NCI-H1930 (cell line): ENCODE results near the gene RBM10.
A peak's percentile ranks its signal among the peaks of the same experiment; 100 is the strongest.

ENCODE experiments used
- DNase-seq, 2 experiments: peaks; one replicate each; lab custom pipeline; 2025; lab: John Stamatoyannopoulos, UW

The RBM10 gene

DNA sequence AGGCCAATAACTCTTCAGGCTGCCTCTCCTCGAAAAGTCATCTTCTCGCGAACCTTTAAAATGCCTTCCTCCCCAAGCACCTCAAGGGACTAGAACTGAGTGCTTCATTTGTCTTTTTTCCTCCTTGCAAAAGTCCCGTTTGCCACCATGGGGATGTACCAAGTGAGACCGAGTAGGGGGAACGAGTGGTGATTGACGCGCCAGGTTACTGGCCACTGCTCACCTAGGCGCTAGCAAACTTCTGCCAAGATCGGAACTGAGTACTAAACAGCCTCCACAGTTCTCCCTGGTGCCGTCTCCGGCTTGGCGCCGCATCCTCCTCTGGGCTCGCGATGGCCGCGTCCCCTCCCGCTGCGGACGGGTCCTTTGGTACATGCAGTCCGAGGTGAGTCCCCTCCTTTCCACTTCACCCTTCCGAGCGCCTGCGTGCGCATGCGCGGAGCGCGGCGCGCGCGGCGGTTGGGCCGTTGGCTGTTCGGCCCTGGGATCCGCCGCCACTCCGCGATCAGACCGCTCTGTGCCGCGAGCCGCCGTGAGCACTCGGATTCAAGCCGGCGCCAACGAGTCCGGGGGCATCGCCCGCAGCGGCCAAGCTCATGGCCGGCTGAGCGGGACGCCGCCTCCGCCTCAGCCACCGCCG lies 73.4 kb downstream of the RBM10 start, which contains the start of gene CDK16:
TSS of gene CDK16 (plus strand) at position 402 of the 640 bp plus-strand sequence. CDS start 4,877 bp downstream, outside the sequence.
- DNase-seq: peak; percentile 42 to 83

DNA sequence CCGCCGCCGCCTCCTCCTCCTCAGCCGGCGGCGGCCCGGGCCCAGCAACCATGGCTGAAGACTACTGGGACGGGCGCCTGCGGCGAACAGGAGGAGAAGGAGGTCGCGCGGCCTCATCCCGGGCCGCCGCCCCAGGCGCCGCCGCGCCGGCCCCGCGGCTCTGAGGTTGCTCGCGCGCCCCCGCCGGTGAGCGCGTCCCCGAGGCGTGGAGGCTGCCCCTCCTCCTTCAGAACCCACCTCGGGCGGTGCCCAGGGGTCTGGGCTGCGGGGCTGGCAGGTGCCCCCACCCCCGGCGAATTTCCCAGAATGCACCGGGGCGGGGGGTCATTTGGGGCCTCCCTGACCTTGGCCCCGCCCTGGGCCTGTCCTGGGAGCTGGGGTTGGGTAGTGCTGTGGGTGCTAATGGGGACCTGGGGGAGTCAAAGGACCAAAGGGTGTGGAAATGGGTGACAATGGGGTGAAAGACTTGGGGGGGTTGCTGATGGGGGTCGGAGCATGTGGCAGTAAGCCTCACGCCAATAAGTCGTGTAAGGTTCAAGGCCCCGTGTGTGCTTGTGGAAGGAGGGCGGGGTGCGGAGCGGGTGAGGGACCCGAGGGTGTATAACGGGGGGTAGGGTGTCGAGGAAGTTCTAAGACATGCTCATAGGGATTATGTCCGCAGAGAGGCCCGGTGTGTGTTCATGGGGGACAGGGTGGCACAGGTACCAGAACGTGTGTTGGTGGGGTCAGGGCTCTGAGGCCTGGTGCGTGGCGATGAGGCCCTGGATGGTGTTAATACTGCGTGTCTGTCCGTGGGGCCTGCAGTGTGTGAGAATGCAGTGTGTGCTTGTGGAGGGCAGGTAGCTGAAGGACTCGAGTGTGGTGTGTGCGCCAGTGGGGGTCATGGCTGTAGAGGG lies 74.1 kb downstream of the RBM10 start:
- no peak for DNase-seq

DNA sequence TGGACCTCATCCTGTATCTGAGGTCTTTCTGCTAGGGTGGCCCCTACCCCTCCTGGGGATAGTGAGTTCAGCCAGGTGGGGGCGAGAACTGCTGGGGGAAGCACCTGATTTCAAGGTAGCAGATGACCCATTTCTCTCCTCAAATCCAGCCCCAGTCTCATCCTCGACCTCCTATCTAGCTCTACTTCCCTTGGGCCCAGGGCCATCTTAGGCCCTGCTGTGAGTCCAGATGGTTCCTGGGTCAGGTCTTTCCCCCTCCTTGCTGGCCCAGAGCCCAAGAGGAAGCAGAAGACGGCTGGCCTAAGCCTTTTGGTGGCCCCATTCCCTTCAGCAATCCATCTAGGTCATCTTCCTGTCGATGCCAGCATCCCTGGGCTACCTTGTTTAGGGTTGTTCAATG lies 76.7 kb downstream of the RBM10 start:
- DNase-seq: no peak

DNA sequence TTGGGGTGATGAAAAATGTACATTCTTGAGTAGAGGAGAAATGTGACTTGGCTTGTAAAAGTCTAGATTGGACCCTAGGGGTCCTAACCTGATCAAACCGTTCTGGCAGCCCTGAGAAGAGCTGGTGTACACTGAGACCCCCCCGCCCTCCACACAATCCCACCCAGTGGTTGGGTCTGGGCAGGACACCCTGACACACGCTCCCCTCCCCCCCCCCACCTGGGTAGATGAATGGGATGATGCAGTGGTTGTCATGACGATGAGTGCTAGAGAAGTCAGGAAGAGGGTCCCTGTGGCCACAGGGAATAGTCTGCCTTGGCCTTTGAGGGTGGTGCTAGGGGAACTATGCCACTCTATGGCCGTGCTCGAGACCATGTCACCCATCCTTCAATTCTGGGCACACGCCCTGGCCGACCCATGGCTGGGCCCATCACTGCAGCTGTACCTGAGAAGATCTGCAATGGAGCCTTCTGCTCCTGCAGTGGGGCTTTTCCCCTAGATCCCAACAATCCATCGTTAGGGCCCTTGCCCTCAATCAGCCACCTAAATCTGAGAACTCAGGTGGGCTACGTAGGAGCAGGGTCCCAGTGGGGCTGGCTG lies 77.8 kb downstream of the RBM10 start:
- no peak for DNase-seq

DNA sequence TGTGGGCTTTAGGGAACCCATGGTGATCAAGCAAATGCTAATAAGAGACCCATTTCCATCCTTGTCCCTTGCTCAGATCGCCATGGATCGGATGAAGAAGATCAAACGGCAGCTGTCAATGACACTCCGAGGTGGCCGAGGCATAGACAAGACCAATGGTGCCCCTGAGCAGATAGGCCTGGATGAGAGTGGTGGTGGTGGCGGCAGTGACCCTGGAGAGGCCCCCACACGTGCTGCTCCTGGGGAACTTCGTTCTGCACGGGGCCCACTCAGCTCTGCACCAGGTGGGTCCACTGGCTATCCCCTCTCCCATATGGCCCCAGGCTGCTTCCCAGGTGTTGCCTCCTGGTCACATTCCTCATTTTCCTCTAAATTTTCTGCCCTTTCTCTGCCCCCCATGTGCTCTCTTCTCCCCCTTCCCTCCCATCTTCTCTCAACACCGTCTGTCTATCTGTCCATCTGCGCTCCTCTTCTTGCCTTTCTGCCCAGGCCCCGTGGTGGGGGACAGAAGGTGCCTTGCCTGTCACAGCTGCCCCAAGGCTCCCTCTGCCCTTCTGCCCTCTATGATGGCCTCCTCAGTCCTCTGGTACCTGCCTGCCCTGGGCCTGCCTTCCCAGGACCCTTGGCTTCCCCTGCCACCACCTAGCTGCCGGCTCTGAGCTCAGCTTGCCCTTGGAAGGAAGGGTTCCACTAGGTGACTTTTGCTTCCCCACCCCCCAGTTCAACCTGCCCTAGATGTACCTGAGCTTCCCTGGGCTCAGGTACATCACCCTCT lies 78.6 kb downstream of the RBM10 start:
- DNase-seq: no peak

DNA sequence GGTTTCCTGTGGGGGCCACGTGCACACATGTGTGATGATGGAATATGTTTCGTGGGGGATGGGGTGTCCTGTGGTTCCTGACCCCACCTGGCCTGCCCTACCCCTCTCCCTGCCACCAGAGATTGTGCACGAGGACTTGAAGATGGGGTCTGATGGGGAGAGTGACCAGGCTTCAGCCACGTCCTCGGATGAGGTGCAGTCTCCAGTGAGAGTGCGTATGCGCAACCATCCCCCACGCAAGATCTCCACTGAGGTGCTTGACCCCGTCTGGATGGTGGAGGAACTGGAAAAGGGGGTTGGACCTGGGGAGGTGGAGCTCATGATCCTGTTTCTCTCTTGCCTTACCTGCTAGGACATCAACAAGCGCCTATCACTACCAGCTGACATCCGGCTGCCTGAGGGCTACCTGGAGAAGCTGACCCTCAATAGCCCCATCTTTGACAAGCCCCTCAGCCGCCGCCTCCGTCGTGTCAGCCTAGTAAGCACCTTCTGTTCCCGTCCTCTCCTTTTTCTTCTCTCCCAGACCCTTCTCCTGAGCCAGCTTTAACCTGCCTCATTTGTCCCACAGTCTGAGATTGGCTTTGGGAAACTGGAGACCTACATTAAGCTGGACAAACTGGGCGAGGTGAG lies 79.4 kb downstream of the RBM10 start:
- DNase-seq: no peak

DNA sequence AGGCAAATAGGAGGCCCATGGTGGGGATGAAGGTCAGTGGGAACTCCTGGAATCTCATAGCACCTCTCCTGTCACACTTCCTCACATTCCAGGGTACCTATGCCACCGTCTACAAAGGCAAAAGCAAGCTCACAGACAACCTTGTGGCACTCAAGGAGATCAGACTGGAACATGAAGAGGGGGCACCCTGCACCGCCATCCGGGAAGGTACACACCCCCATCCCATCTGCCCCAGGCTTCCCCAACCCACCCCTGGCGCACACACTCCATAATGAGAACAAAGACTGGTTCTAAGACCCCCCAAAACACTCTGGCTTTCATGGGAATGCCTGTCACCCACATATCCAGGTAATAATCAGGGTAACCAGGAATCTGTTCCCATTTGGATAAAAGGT lies 79.9 kb downstream of the RBM10 start:
- no peak for DNase-seq

DNA sequence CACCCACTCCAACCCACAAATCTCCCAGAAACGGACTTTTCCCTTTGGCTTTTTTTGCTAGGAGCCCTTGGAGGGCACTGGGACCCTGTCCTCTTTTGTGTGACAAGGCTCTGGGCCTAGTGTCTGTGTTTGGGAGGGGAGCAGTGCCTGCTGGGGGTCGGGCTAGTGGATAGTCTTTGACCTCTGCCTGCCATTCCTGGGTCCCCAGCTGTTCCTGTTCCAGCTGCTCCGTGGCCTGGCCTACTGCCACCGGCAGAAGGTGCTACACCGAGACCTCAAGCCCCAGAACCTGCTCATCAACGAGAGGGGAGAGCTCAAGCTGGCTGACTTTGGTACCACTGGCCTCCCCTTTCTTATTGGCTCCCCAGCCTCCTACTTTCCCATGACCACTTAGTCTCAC lies 81.0 kb downstream of the RBM10 start:
- DNase-seq: no peak

DNA sequence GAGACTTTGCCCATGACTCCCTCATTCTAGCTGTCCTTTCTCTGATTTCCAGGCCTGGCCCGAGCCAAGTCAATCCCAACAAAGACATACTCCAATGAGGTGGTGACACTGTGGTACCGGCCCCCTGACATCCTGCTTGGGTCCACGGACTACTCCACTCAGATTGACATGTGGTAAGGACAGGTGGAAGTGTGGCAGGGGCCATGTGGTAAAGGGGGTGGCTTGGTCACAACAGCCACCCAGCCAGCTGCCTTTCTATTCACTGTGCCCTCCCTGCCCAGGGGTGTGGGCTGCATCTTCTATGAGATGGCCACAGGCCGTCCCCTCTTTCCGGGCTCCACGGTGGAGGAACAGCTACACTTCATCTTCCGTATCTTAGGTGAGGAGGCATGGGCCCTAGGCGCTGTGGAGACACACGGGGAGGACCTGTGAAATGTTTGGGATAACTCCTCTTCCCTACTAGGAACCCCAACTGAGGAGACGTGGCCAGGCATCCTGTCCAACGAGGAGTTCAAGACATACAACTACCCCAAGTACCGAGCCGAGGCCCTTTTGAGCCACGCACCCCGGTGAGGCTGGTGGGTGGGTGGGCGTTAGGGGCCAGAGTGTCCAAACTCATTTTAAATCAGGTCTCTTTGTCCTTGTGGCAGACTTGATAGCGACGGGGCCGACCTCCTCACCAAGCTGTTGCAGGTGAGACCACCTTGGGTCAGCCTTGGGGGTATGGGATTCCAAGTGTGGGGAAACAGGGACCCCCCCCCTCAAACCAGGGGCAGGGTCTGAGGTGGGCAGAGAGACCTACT lies 81.7 kb downstream of the RBM10 start:
- no peak for DNase-seq

DNA sequence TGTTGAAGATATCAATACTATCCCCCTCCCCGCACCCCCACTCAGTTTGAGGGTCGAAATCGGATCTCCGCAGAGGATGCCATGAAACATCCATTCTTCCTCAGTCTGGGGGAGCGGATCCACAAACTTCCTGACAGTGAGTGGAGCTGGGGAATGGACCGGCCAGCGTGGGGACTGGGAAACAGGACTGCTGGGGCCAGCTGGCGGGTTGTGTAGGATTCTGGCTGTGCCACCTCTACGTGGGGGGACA lies 82.2 kb downstream of the RBM10 start:
- DNase-seq: no peak

DNA sequence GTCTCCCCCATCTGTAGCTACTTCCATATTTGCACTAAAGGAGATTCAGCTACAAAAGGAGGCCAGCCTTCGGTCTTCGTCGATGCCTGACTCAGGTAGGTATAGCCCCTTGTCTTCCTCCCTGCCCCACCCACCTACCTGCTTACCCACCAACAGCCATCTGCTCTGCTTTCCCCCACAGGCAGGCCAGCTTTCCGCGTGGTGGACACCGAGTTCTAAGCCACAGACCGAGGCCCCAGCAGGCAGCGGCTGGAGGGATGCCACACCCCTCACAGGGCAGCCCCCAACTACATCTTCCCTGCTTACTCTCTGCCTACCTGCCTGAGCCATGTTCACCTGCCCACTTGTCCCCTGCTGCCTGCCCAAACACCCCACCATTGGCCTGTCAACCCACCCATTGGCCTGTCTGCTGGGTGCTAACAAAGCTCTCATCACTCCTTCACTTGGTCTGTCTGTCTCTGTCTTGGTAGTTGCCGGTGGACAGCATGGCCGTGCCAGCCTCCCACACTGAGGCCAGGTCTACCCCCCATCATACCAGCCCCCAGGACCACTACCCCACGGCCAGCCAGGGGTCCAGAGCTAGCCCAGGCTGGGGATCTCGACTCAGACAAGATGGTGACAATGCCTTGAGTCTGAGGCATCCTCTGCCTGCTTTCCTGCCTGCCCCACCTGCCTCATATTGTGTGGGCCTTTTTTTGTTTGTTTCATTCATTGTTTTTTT lies 83.7 kb downstream of the RBM10 start:
- no peak for DNase-seq

DNA sequence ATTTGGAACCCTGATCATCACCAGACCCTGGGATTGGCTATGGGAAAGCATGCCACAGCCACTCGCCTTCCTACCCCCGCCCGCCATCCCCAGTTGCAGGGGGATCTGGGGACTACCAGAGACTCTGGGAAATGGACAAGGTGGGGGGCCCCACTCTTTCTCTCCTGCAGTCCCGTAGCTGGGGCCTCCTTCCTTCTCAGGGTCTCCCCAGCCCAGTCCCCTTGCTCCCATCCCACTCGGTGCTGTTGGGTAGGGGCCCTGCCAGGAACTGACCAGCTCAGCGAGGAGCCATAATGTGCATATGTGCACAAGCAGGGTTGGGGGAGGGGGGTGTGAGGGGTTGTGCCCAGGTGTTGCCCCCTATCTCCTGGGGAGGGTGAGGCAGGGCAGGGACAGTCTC lies 84.4 kb downstream of the RBM10 start:
- DNase-seq: no peak

DNA sequence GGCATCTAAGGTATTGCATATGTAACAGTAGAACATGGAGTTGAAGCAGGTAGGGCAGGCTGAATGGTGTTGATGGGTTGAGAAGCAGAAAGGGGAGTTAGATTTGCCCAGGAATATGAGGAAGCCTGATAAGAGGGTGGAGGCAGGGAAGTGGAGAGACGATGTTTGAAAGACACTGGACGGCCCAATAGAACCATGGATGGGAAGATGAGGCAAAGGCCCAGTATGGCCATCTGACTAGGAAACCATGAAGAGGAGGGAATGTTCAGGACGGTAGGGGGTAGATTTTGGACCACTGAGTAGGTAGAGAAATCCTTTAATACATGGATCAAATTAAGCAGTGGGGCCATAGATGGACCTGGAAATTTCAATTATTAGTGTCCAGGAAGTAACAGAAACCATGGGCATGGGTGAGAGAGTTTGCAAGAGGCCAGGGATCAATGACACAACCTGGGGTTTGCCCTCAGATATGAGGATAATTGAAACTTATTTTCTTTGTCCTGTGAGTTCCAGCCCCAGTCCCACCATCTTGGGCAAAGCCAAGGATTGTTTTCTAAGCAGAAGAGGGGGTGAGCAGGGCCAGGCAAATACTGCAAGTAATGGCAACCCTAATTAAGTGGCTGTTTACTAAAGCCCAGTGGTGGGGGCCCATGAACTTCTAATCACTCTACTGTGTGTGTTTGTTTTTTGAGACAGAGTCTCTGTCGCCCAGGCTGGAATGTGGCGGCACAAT lies 85.3 kb downstream of the RBM10 start:
- no peak for DNase-seq

DNA sequence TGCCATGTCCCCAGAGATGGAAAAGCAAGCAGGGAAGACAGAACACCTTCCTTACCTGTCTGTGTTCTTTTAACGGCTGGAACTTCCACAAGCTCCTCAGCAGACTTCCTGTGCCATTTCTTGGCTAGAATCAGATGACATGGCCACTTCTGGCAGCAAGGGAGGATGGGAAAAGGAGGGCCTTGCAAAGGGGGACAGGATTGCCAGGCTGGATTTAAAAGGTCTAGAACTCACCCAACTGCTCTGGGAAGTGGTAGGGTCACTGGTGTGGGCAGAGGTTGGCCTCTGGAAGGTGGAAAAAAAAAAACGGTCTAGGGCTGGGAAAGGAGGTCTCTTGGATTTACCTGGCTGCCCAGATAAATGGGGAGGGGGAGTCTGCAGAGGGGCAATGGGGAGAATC lies 86.1 kb downstream of the RBM10 start:
- no peak for DNase-seq

DNA sequence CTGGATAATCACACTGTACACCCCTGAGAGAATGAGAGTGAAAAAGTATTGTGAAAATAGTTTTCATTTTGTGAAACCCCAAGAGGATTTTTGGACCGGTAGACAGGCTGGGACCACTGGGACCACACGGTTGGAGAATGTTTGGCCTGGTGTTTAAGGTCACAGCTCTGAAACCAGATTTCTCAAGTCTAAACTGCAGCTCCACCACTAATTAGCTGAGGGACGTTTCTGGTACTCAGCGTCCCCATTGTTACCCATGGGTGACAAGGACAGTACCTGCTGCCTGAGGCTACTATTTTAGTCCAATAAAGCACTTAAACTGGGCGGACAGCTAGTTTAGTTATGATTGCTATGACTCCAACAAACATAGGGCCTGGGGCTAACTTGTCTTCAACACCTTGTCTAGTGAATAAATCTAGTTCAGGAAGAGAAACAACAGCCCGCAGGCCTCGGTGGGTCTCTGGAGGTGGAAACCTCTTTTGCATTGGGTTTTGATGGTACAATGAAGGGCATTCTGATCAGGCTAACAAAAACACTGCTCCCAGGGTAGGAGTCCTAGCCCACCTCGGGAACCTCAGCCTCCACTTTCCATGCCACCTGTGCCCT lies 87.3 kb downstream of the RBM10 start:
- DNase-seq: no peak

DNA sequence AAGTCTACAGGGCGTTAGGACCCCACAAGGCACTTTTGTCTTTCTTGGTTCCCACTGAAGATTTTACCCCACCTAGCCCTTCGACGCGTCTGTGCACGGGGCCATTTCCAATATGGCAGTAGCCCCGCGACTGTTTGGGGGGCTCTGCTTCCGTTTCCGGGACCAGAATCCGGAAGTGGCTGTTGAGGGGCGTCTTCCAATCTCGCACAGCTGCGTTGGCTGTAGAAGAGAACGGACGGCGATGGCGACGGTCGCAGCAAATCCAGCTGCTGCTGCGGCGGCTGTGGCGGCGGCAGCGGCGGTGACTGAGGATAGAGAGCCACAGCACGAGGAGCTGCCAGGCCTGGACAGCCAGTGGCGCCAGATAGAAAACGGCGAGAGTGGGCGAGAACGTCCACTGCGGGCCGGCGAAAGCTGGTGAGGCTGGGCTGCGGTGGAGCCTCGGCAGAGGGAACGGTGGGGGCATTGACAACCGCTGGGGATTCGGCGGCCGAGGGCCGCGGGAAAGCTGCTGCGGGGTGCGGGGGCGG lies 87.8 kb downstream of the RBM10 start, which contains the start of gene USP11:
TSS of gene USP11 (plus strand) at position 207 of the 530 bp plus-strand sequence. CDS start at position 242, 35 bp downstream.
- peak; percentile 41 to 55 for DNase-seq

DNA sequence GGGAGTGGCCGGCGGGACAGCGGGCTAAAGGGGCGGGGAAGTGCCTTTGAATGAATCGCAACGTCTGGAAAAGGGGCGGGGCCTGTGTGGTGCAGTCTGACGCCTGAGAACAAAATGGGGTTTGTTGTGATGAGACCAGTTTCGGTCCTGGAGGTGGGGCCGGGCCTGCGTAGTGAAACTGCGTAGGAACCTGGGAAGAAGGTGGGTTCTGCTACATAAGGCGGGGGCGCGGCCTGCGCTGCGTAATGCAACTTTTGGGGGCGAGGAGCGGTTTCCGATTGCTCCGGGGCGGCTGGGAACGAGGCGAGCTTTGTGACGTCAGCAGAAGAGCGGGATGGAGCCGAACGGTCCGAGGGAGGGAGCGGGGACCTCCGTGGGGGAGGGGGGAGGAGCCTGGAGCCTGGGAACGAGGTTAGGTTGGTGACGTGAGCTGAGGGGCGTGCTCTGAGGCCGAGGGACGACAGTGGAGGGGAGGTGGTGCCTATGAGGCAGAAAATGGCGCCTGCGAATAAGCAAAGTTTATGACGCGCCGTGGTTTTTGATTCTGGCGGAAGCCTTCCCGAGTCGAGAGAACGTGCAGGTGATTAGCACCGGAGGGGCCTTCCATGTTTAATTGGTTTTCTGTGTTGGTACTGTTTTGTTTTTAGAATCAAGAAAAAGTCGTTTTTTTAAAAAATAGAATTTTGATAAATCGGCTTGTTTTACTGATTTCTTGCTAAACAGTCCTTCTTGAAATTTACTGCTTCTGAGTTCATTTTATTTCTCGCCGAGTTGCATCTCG lies 88.5 kb downstream of the RBM10 start:
- DNase-seq: peak; percentile 97

DNA sequence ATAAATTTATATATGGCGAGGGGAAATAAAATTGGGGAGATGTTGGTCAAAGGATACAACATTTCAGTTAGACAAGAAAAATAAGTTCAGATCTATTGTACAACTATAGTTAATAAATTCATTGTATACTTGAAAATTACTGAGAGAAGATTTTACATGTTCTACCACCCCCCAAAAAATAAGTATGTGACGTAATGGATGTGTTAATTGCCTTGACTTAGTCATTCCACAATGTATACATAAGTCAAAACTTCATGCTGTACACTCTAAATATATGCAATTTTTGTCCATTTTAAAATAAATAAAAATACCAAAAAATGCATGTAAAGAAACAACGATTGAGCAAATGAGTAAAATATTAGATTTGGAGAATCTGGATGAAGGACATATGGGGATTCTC lies 89.6 kb downstream of the RBM10 start:
- no peak for DNase-seq
